K562 (cell line): ENCODE measurements around the gene LASP1. TPM values are rescaled to one million over a fixed set of nuclear protein-coding genes. Genes with fewer than 3 reads are reported as not detected.
A peak's percentile ranks its signal among the peaks of the same experiment; 100 is the strongest.

Experiments used
- ATAC-seq: fragments of 200-7000 bp; cut with Tn5 transposase; 3 replicates; pipeline ENCODE4 v1.9.1; 2020; ENCODE audit warnings: moderate library complexity
- BruUV-seq: library from RNA; stranded (reverse); fragments of 400-500 nt; replicated peaks from 2 replicates; lab custom pipeline; 2021; lab: Mats Ljungman, UMichigan
- CTCF ChIA-PET: fragments of 300-600 bp; formaldehyde crosslinking; extraction: SDS; loops from one replicate; lab custom pipeline; 2021; ENCODE audit warnings: low intra/inter-chr PET ratio; lab: Yijun Ruan, JAX
- POLR2A ChIA-PET: fragments of 300-600, 350-650 bp; sonication (Branson Sonifier 250); formaldehyde crosslinking; extraction: SDS; loops from one replicate; lab custom pipeline; 2021; ENCODE audit warnings: antibody characterized with exemption, inconsistent platforms; lab: Yijun Ruan, JAX
- DNase-seq, 4 experiments: peaks; one replicate each; pipeline versions ENCODE4 v3.0.0 to v3.0.0-alpha.2; 2011 to 2018; ENCODE audit warnings: low spot score in 3 of 4, mixed read lengths in 3 of 4; ENCODE audit errors: extremely low read depth in 1 of 4
- FAIRE-seq: peaks from 2 replicates; lab custom pipeline; 2011; peaks lifted over from hg19 to GRCh38; lab: Jason Lieb, UNC
- H2AFZ ChIP-seq: 2 replicates; pipeline ENCODE4 v1.6.0; 2011; ENCODE audit warnings: low read depth, low read length, control low read depth, inconsistent platforms
- H3K27ac ChIP-seq: fragments of 200-600 bp; 3 replicates; pipeline ENCODE4 v1.8.0; 2011; ENCODE audit warnings: low read depth, mild to moderate bottlenecking, control low read depth, inconsistent platforms, low read length, moderate library complexity, mixed read lengths; ENCODE audit errors: extremely low read depth
- H3K27me3 ChIP-seq, 2 experiments: fragments of 300-600 bp in 1 of 2; 2 replicates in 1 of 2; 3 replicates in 1 of 2; pipeline versions ENCODE4 v1.6.0 to v1.8.0; 2011; ENCODE audit warnings: inconsistent platforms in 2 of 2, low read length in 2 of 2, mild to moderate bottlenecking in 1 of 2, mixed read lengths in 1 of 2, moderate library complexity in 1 of 2; ENCODE audit not compliant: control insufficient read depth in 2 of 2, insufficient read depth in 2 of 2
- H3K36me3 ChIP-seq: fragments of 300-600 bp; 3 replicates; pipeline ENCODE4 v1.8.0; 2011; ENCODE audit warnings: mild to moderate bottlenecking, low read length, inconsistent platforms; ENCODE audit not compliant: control insufficient read depth, insufficient read depth
- H3K4me1 ChIP-seq, 2 experiments: fragments of 200-600 bp in 1 of 2; replicated peaks in 1 of 2; 2 replicates in 1 of 2; 3 replicates in 1 of 2; pipeline versions ENCODE4 v1.5.1 to v1.8.0; 2011; ENCODE audit warnings: inconsistent platforms in 2 of 2, low read length in 2 of 2, mild to moderate bottlenecking in 1 of 2, mixed read lengths in 1 of 2, moderate library complexity in 1 of 2; ENCODE audit not compliant: control insufficient read depth in 2 of 2, insufficient read depth in 2 of 2
- H3K4me2 ChIP-seq: 2 replicates; pipeline ENCODE4 v1.6.1; 2011; ENCODE audit warnings: low read length, control low read depth, inconsistent platforms, mixed read lengths; ENCODE audit not compliant: insufficient read depth
- H3K4me3 ChIP-seq: fragments of 200-600 bp; sonication (generic), shearing (Covaris generic); 2 replicates; pipeline ENCODE4 v1.5.1; 2016; ENCODE audit warnings: control low read depth, inconsistent platforms
- H3K79me2 ChIP-seq: fragments of 200-600 bp; 3 replicates; pipeline ENCODE4 v1.8.0; 2011; ENCODE audit warnings: low read length, inconsistent platforms; ENCODE audit not compliant: control insufficient read depth, insufficient read depth
- H3K9ac ChIP-seq, 2 experiments: 2 replicates each; pipeline versions ENCODE4 v1.6.0 to v1.6.1; 2011; ENCODE audit warnings: low read depth in 2 of 2, low read length in 2 of 2, control low read depth in 1 of 2, inconsistent platforms in 1 of 2, mild to moderate bottlenecking in 1 of 2, mixed read lengths in 1 of 2; ENCODE audit not compliant: insufficient read depth in 1 of 2
- H3K9me1 ChIP-seq: one replicate; pipeline ENCODE4 v1.6.0; 2011; ENCODE audit warnings: inconsistent platforms, mild to moderate bottlenecking, low read length, moderate library complexity; ENCODE audit not compliant: control insufficient read depth, insufficient read depth
- H3K9me3 ChIP-seq: replicated peaks from 2 replicates; pipeline ENCODE4 v1.5.1; 2011; ENCODE audit warnings: low read depth, low read length, inconsistent platforms; ENCODE audit not compliant: control insufficient read depth, insufficient read depth
- H4K20me1 ChIP-seq: replicated peaks from 2 replicates; pipeline ENCODE4 v1.6.1; 2011; ENCODE audit warnings: low read length, inconsistent platforms, mixed read lengths; ENCODE audit not compliant: control insufficient read depth, insufficient read depth
- HMBOX1 ChIP-seq: sonication (generic); IDR thresholded peaks from 2 replicates; pipeline ENCODE4 v1.6.1; 2016
- KDM5B ChIP-seq: fragments of 200-600 bp; sonication (generic); IDR thresholded peaks from 2 replicates; pipeline ENCODE4 v1.6.1; 2012; ENCODE audit warnings: low read depth, mild to moderate bottlenecking, moderate library complexity, low read length, control low read depth, inconsistent platforms; ENCODE audit not compliant: insufficient replicate concordance
- NR2F6 ChIP-seq: fragments of 450-650 bp; formaldehyde crosslinking; IDR thresholded peaks from 2 replicates; pipeline ENCODE4 v1.4.0; 2020; ENCODE audit warnings: mild to moderate bottlenecking
- NRF1 ChIP-seq, 2 experiments: fragments of 450-650 bp; IDR thresholded peaks in 1 of 2; conservative IDR thresholded peaks in 1 of 2; 2 replicates each; pipeline ENCODE4 v1.6.1; 2014; ENCODE audit warnings: mild to moderate bottlenecking in 2 of 2
- POLR2A ChIP-seq: fragments of 450-650 bp; conservative IDR thresholded peaks from 2 replicates; pipeline ENCODE4 v1.6.1; 2016
- STAT5A ChIP-seq: IDR thresholded peaks from 2 replicates; pipeline ENCODE4 v1.6.1; 2012; ENCODE audit warnings: low read length, inconsistent platforms, borderline replicate concordance
- SUPT5H ChIP-seq: fragments of 450-650 bp; IDR thresholded peaks from 2 replicates; pipeline ENCODE4 v1.6.1; 2016
- TARDBP ChIP-seq: fragments of 450-650 bp; IDR thresholded peaks from 2 replicates; pipeline ENCODE4 v1.6.1; 2016
- XRCC4 ChIP-seq: IDR thresholded peaks from one replicate; pipeline ENCODE4 v1.6.1; 2011; ENCODE audit not compliant: insufficient read depth, insufficient read length; ENCODE audit errors: extremely low read depth
- ZNF24 ChIP-seq: fragments of 450-650 bp; IDR thresholded peaks from 2 replicates; pipeline ENCODE4 v1.6.1; 2016
- WGBS: fragments of 100-300 bp; shearing (Covaris generic); methylation state at CpG from one replicate; pipeline ENCODE4 v1.1.6; 2016; ENCODE audit warnings: low coverage, mixed read lengths; ENCODE audit not compliant: insufficient coverage; ENCODE audit errors: missing lambda C conversion rate; 5-methylcytosine and 5-hydroxymethylcytosine counted together
- in situ Hi-C: fragments of 300-500 bp; cut with MboI; formaldehyde crosslinking; loops from 4 replicates; pipeline ENCODE4 v1.15.0; 2018; ENCODE audit warnings: inconsistent platforms, mixed read lengths
- intact Hi-C: fragments of 100-400 bp; cut with micrococcal nuclease; formaldehyde crosslinking; loops from 2 replicates; pipeline ENCODE4 v1.14.2; 2022
- polyA plus RNA-seq, 8 experiments: library from polyadenylated mRNA; depleted of rRNA in 4 of 8; stranded (reverse) in 5 of 8; unstranded in 3 of 8; fragments of >200 nt; fragmentation: Nextera tagmentation in 2 of 8; fragmentation: Illumina TruSeq in 1 of 8; extraction: Ambion mirVana in 2 of 8; extraction: Trizol in 1 of 8; gene quantifications; 2 replicates each; pipeline versions ENCODE4 v1.2.1 to v1.2.3, GENCODE V29; 2011 to 2014; ENCODE audit warnings: inconsistent platforms in 1 of 8, missing spikeins in 1 of 8
- total RNA-seq, 7 experiments: library from RNA; depleted of rRNA in 6 of 7; stranded (reverse); fragments of >200 nt in 6 of 7; fragmentation: Illumina TruSeq in 2 of 7; extraction: Trizol in 2 of 7; gene quantifications; 2 replicates each; pipeline versions ENCODE4 v1.2.1 to v1.2.3, GENCODE V29; 2011 to 2021; ENCODE audit warnings: low replicate concordance in 1 of 7

Gene LASP1
- total and polyA plus RNA-seq, 9 of the 15 experiments (the other 6 are each of a cell fraction or from before 2014, with no cell fraction given): 23.0 to 125 (median 55.3) TPM

GRCh38 chr17:38921756-38922411 is 52.0 kb downstream of the LASP1 start:
- Histone ChIP-seq H3K27ac (no peak overlapping the region), H3K4me1 (peaks cover 7 to 9% of the 10 kb centered on the region in 2 experiments; a peak in 3 of 5 replicates), H3K4me3 (no peak overlapping the region), H3K9me1 (no peaks in the 10 kb centered on the region), H3K27me3 (no peaks in the 10 kb centered on the region), H4K20me1 (peaks cover 3% of the 10 kb centered on the region; the same call in 1 of the 2 replicates), H3K79me2 (no peaks in the 10 kb centered on the region), H3K36me3 (peaks cover 35% of the 10 kb centered on the region; the same call in 1 of the 3 replicates), H3K4me2 (no peak overlapping the region), H3K9ac (peak overlapping the region in 1 of 2 experiments; percentile 65; a peak in 2 of 4 replicates), H3K9me3 (no peaks in the 10 kb centered on the region), H2AFZ (no peak overlapping the region)
- POLR2A ChIA-PET: interaction anchor here (0.7 to 2.5 kb wide), 6 partner anchors 10 to 150 kb away, joined by 3 to 7 read pairs (median 4); no protein-coding TSS in a partner anchor
- FAIRE-seq (peak; percentile 26), DNase-seq (peak in 1 of 4 experiments; percentile 5), ATAC-seq (no peak)
- no peak for TF ChIP-seq NRF1 (conservative IDR thresholded peaks at IDR 0.05 in 1 of 2, IDR thresholded peaks at IDR 0.05 in 1 of 2)
- peak; percentile 78; the same call in 1 of the 2 replicates for TF ChIP-seq TARDBP
- TF ChIP-seq NR2F6 (CRISPR knock-in tag): no peak
- TF ChIP-seq POLR2A: peak; percentile 45; the same call in 1 of the 2 replicates
- peak; percentile 52 for TF ChIP-seq SUPT5H
- TF ChIP-seq STAT5A: peak; percentile 24; the same call in 1 of the 2 replicates
- TF ChIP-seq ZNF24: 0 out of 2 replicates have a peak, but pooled peaks have one; percentile 36
- TF ChIP-seq XRCC4: no peak
- no peak for TF ChIP-seq KDM5B
- no peak for TF ChIP-seq HMBOX1
- no TSS peak for BruUV-seq
- WGBS: 68% methylated on average over 12 of the region's 13 CpGs
- CTCF ChIA-PET: no interaction called here
- in situ Hi-C loops (no loop called here), intact Hi-C loops (no loop called here)
